Measurements from ENCODE around the gene ANKRD34C. TPM values are rescaled to one million over a fixed set of nuclear protein-coding genes. Genes with fewer than 3 reads are reported as not detected.

Gene ANKRD34C
- total RNA-seq, 1 donor from 2014 or later, result not detected

GRCh38 chr15:79329171-79329611, 46.7 kb downstream of the ANKRD34C start:
- H3K9me3 Mint-ChIP-seq, result no peaks in the 10 kb centered on the region
- intact Hi-C loops (cut with micrococcal nuclease), result no loop called here

More at GRCh38 chr15:79329171-79329611, 46.7 kb downstream of the ANKRD34C start:
- TF ChIP-seq CTCF (IDR thresholded peaks at IDR 0.05), result no peak
- no peaks in the 10 kb centered on the region for H3K27me3 Mint-ChIP-seq
- ChIA-PET CTCF (no interaction called here), POLR2A (no interaction called here)
- ATAC-seq (ENCODE audit: low read depth) (no peak), DNase-seq (no peak)
- H3K27ac Mint-ChIP-seq, result no peak overlapping the region
- H3K4me3 Mint-ChIP-seq, result no peak overlapping the region
- H3K4me1 Mint-ChIP-seq, result no peaks in the 10 kb centered on the region
- H3K36me3 Mint-ChIP-seq (ENCODE audit: low read depth), result peaks cover 40% of the 10 kb centered on the region

Other genes with a start within 250 kb of the ANKRD34C start
- gene RASGRF1, start 191.9 kb upstream of the ANKRD34C start, total RNA-seq, result 8.6 and 11.4 TPM in 2 replicates
- gene TMED3, start 28.4 kb downstream of the ANKRD34C start, total RNA-seq, result 24.7 and 25.0 TPM in 2 replicates
- 0.42 and 0.46 TPM in 2 replicates for gene MINAR1, start 149.6 kb downstream of the ANKRD34C start, total RNA-seq

All from activated B cell treated with CpG ODN at 0.5 μM for 24 hours (primary cell).